ENCODE measurements around the gene APBA2.

APBA2 gene

GRCh38 chr15:28995705-28996104 lies 109.9 kb downstream of the APBA2 start:
- Histone ChIP-seq H3K18ac (ENCODE audit: low read depth in 1 of 2, low read length in 2 of 2) (no peak overlapping the region), H2AFZ (ENCODE audit: low read depth, low read length) (no peak overlapping the region), H3K9ac (ENCODE audit: low read length) (no peak overlapping the region), H2BK5ac (ENCODE audit: low read depth, low read length, poor library complexity, severe bottlenecking) (no peak overlapping the region), H4K91ac (ENCODE audit: low read length) (no peak overlapping the region), H3K4me1 (ENCODE audit: control insufficient read depth, insufficient read depth, low read depth, low read length) (peaks cover 5% of the 10 kb centered on the region), H3K9me3 (ENCODE audit: control insufficient read depth, low read length) (no peaks in the 10 kb centered on the region), H4K8ac (ENCODE audit: low read length) (no peak overlapping the region), H3K4me2 (ENCODE audit: low read length, poor library complexity, severe bottlenecking) (no peak overlapping the region), H3K23ac (ENCODE audit: low read length in 2 of 2) (no peak overlapping the region), H2BK15ac (ENCODE audit: low read depth, poor library complexity, severe bottlenecking) (no peak overlapping the region), H3K27ac (ENCODE audit: low read length, poor library complexity, severe bottlenecking) (no peak overlapping the region), H3K36me3 (ENCODE audit: control insufficient read depth in 1 of 2, insufficient read depth in 2 of 2, low read depth in 1 of 2, low read length in 2 of 2) (peaks cover 0 to 2% of the 10 kb centered on the region in 2 experiments), H3K4ac (ENCODE audit: low read depth in 1 of 2, low read length in 2 of 2) (no peak overlapping the region), H3K79me1 (replicated peaks; ENCODE audit: low read length, poor library complexity, severe bottlenecking) (no peaks in the 10 kb centered on the region), H2BK120ac (ENCODE audit: low read depth, low read length) (no peak overlapping the region), H3K27me3 (ENCODE audit: control insufficient read depth in 1 of 2, insufficient read depth in 1 of 2, low read length in 2 of 2) (no peaks in the 10 kb centered on the region), H3K14ac (ENCODE audit: low read length in 2 of 2) (no peak overlapping the region), H2BK12ac (ENCODE audit: low read length in 2 of 2) (no peak overlapping the region), H2AK5ac (ENCODE audit: low read length, severe bottlenecking) (no peak overlapping the region), H3K4me3 (ENCODE audit: insufficient read depth in 1 of 2, low read depth in 1 of 2, low read length in 2 of 2) (no peak overlapping the region)
- no peak for DNase-seq
- 87% methylated on average over 9 of the region's 9 CpGs for WGBS

DNA sequence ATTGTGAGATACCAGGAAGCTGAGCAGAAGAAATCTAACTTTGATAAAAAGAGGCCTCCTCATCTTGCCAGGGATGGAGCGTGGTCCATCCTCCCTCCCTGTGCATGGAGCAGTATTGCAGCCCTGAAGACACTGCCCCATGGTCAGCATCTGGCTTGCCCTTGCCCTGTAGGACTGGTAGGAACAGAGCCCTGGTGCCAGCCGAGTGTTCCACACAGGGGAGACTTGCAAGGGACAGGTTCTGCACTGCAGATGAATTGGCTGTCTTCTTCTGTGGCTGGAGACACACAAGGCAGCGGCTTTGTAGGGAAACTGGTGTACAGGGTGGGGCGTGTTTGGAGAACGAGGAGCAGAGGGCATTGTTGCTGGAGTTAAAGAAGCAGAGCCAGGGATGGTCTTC lies 110.5 kb downstream of the APBA2 start:
- 93% methylated on average over 5 of the region's 5 CpGs for WGBS
- no peak overlapping the region for H3K14ac ChIP-seq (ENCODE audit: low read length in 2 of 2)

GRCh38 chr15:28996953-28997352 lies 111.2 kb downstream of the APBA2 start:
- Histone ChIP-seq H3K4me1 (ENCODE audit: control insufficient read depth, insufficient read depth, low read depth, low read length) (peaks cover 5% of the 10 kb centered on the region), H4K8ac (ENCODE audit: low read length) (no peak overlapping the region), H3K27ac (ENCODE audit: low read length, poor library complexity, severe bottlenecking) (no peak overlapping the region), H2BK120ac (ENCODE audit: low read depth, low read length) (no peak overlapping the region), H3K79me1 (replicated peaks; ENCODE audit: low read length, poor library complexity, severe bottlenecking) (no peaks in the 10 kb centered on the region), H3K36me3 (ENCODE audit: control insufficient read depth in 1 of 2, insufficient read depth in 2 of 2, low read depth in 1 of 2, low read length in 2 of 2) (no peaks in the 10 kb centered on the region), H3K9me3 (ENCODE audit: control insufficient read depth, low read length) (no peaks in the 10 kb centered on the region), H2BK5ac (ENCODE audit: low read depth, low read length, poor library complexity, severe bottlenecking) (no peak overlapping the region), H2BK12ac (ENCODE audit: low read length in 2 of 2) (no peak overlapping the region), H3K9ac (ENCODE audit: low read length) (no peak overlapping the region), H2AK5ac (ENCODE audit: low read length, severe bottlenecking) (no peak overlapping the region), H3K4ac (ENCODE audit: low read depth in 1 of 2, low read length in 2 of 2) (no peak overlapping the region), H4K91ac (ENCODE audit: low read length) (no peak overlapping the region), H3K14ac (ENCODE audit: low read length in 2 of 2) (no peak overlapping the region), H2AFZ (ENCODE audit: low read depth, low read length) (no peak overlapping the region), H3K23ac (ENCODE audit: low read length in 2 of 2) (no peak overlapping the region), H3K18ac (ENCODE audit: low read depth in 1 of 2, low read length in 2 of 2) (no peak overlapping the region), H3K27me3 (ENCODE audit: control insufficient read depth in 1 of 2, insufficient read depth in 1 of 2, low read length in 2 of 2) (no peaks in the 10 kb centered on the region), H3K4me3 (ENCODE audit: insufficient read depth in 1 of 2, low read depth in 1 of 2, low read length in 2 of 2) (no peak overlapping the region), H2BK15ac (ENCODE audit: low read depth, poor library complexity, severe bottlenecking) (no peak overlapping the region), H3K4me2 (ENCODE audit: low read length, poor library complexity, severe bottlenecking) (no peak overlapping the region)
- no peak for DNase-seq
- WGBS: 73% methylated on average over 5 of the region's 5 CpGs

More for the DNA sequence above, 110.5 kb downstream of the APBA2 start:
- Histone ChIP-seq H3K23ac (ENCODE audit: low read length in 2 of 2) (no peak overlapping the region), H3K4ac (ENCODE audit: low read depth in 1 of 2, low read length in 2 of 2) (no peak overlapping the region), H3K9me3 (ENCODE audit: control insufficient read depth, low read length) (no peaks in the 10 kb centered on the region), H2AK5ac (ENCODE audit: low read length, severe bottlenecking) (no peak overlapping the region), H3K18ac (ENCODE audit: low read depth in 1 of 2, low read length in 2 of 2) (peak overlapping the region in 1 of 2 experiments; percentile 28), H3K4me3 (ENCODE audit: insufficient read depth in 1 of 2, low read depth in 1 of 2, low read length in 2 of 2) (no peak overlapping the region), H3K27me3 (ENCODE audit: control insufficient read depth in 1 of 2, insufficient read depth in 1 of 2, low read length in 2 of 2) (no peaks in the 10 kb centered on the region), H2BK120ac (ENCODE audit: low read depth, low read length) (no peak overlapping the region), H3K79me1 (replicated peaks; ENCODE audit: low read length, poor library complexity, severe bottlenecking) (no peaks in the 10 kb centered on the region), H3K4me2 (ENCODE audit: low read length, poor library complexity, severe bottlenecking) (no peak overlapping the region), H3K27ac (ENCODE audit: low read length, poor library complexity, severe bottlenecking) (no peak overlapping the region), H2BK5ac (ENCODE audit: low read depth, low read length, poor library complexity, severe bottlenecking) (no peak overlapping the region), H2BK12ac (ENCODE audit: low read length in 2 of 2) (no peak overlapping the region), H3K4me1 (ENCODE audit: control insufficient read depth, insufficient read depth, low read depth, low read length) (peaks cover 5% of the 10 kb centered on the region), H2AFZ (ENCODE audit: low read depth, low read length) (no peak overlapping the region), H3K9ac (ENCODE audit: low read length) (no peak overlapping the region), H3K36me3 (ENCODE audit: control insufficient read depth in 1 of 2, insufficient read depth in 2 of 2, low read depth in 1 of 2, low read length in 2 of 2) (peaks cover 0 to under 1% of the 10 kb centered on the region in 2 experiments), H4K8ac (ENCODE audit: low read length) (no peak overlapping the region), H4K91ac (ENCODE audit: low read length) (no peak overlapping the region), H2BK15ac (ENCODE audit: low read depth, poor library complexity, severe bottlenecking) (no peak overlapping the region)
- DNase-seq: no peak

DNA sequence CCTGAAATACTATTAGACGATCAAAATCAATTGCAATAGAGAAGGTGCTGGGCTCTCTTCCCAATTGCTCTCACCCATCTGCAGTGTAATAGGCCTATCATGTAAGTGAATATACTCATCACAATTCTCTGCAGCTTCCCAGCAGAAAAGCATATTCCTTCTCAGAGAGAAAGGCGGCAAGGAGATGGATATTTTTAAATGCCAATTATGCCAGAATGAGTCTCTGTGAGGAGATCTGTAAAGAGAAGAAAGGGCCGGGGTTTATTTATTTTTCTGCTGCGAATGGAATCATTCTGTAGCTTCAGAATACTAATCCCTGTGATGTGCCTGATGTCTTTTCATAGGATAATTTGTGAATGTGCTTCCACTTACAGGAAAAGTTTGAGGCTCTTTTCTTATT lies 112.0 kb downstream of the APBA2 start:
- Histone ChIP-seq H3K9ac (ENCODE audit: low read length) (no peak overlapping the region), H3K27ac (ENCODE audit: low read length, poor library complexity, severe bottlenecking) (no peak overlapping the region), H2BK12ac (ENCODE audit: low read length in 2 of 2) (no peak overlapping the region), H3K36me3 (ENCODE audit: control insufficient read depth in 1 of 2, insufficient read depth in 2 of 2, low read depth in 1 of 2, low read length in 2 of 2) (no peaks in the 10 kb centered on the region), H3K27me3 (ENCODE audit: control insufficient read depth in 1 of 2, insufficient read depth in 1 of 2, low read length in 2 of 2) (no peaks in the 10 kb centered on the region), H3K23ac (ENCODE audit: low read length in 2 of 2) (no peak overlapping the region), H3K79me1 (replicated peaks; ENCODE audit: low read length, poor library complexity, severe bottlenecking) (no peaks in the 10 kb centered on the region), H2BK5ac (ENCODE audit: low read depth, low read length, poor library complexity, severe bottlenecking) (no peak overlapping the region), H4K8ac (ENCODE audit: low read length) (no peak overlapping the region), H2AK5ac (ENCODE audit: low read length, severe bottlenecking) (no peak overlapping the region), H3K9me3 (ENCODE audit: control insufficient read depth, low read length) (no peaks in the 10 kb centered on the region), H2AFZ (ENCODE audit: low read depth, low read length) (no peak overlapping the region), H3K18ac (ENCODE audit: low read depth in 1 of 2, low read length in 2 of 2) (no peak overlapping the region), H3K4me2 (ENCODE audit: low read length, poor library complexity, severe bottlenecking) (no peak overlapping the region), H3K4me1 (ENCODE audit: control insufficient read depth, insufficient read depth, low read depth, low read length) (peaks cover 5% of the 10 kb centered on the region), H2BK120ac (ENCODE audit: low read depth, low read length) (no peak overlapping the region), H2BK15ac (ENCODE audit: low read depth, poor library complexity, severe bottlenecking) (no peak overlapping the region), H3K4ac (ENCODE audit: low read depth in 1 of 2, low read length in 2 of 2) (no peak overlapping the region), H3K4me3 (ENCODE audit: insufficient read depth in 1 of 2, low read depth in 1 of 2, low read length in 2 of 2) (no peak overlapping the region), H4K91ac (ENCODE audit: low read length) (no peak overlapping the region), H3K14ac (ENCODE audit: low read length in 2 of 2) (no peak overlapping the region)
- no peak for DNase-seq
- WGBS: 99% methylated on average over 4 of the region's 4 CpGs
